GF-D8 (cell line): ENCODE results near the gene SLC29A3.
"Not testable (repeated sequence)": the region's sequence is repeated elsewhere in the genome, so short reads cannot be mapped to it uniquely, and the experiment has no call there.

Experiments used
- DNase-seq: peaks from one replicate; lab custom pipeline; 2025; lab: John Stamatoyannopoulos, UW

The SLC29A3 gene

GRCh38 chr10:71319042-71319799 is at the start of gene SLC29A3:
TSS of gene SLC29A3 (plus strand) at chr10:71319259. CDS start at chr10:71319310, 51 bp downstream.
- peak; percentile 59 for DNase-seq

- DNase-seq: no peak
Observed at GRCh38 chr10:71269301-71270288, 49.5 kb upstream of the SLC29A3 start.

- DNase-seq: peak; percentile 4
Observed at GRCh38 chr10:71270301-71271220, 48.5 kb upstream of the SLC29A3 start.

- no peak for DNase-seq
Observed at GRCh38 chr10:71271662-71272055, 47.4 kb upstream of the SLC29A3 start.

- DNase-seq: no peak
Observed at GRCh38 chr10:71272056-71272771, 46.8 kb upstream of the SLC29A3 start.

GRCh38 chr10:71272974-71273373 is 46.1 kb upstream of the SLC29A3 start:
- not testable (repeated sequence) for DNase-seq

GRCh38 chr10:71273506-71273905 is 45.6 kb upstream of the SLC29A3 start:
- DNase-seq: no peak

GRCh38 chr10:71274901-71275796 is 43.9 kb upstream of the SLC29A3 start:
- no peak for DNase-seq

- no peak for DNase-seq
Observed at GRCh38 chr10:71276873-71277272, 42.2 kb upstream of the SLC29A3 start.

- DNase-seq: no peak
Observed at GRCh38 chr10:71277914-71278665, 41.0 kb upstream of the SLC29A3 start.

- no peak for DNase-seq
Observed at GRCh38 chr10:71278691-71279588, 40.1 kb upstream of the SLC29A3 start.

- no peak for DNase-seq
Observed at GRCh38 chr10:71279590-71280170, 39.4 kb upstream of the SLC29A3 start.

- DNase-seq: no peak
Observed at GRCh38 chr10:71280216-71280615, 38.8 kb upstream of the SLC29A3 start.

GRCh38 chr10:71280825-71281224 is 38.2 kb upstream of the SLC29A3 start:
- DNase-seq: no peak

GRCh38 chr10:71281646-71282322 is 37.3 kb upstream of the SLC29A3 start:
- no peak for DNase-seq

GRCh38 chr10:71282323-71282680 is 36.8 kb upstream of the SLC29A3 start:
- DNase-seq: no peak

GRCh38 chr10:71283410-71283809 is 35.6 kb upstream of the SLC29A3 start:
- DNase-seq: no peak
